CD4-positive, alpha-beta T cell treated with Interleukin-4 for 4 hours (primary cell): ENCODE measurements around the gene DNM2.
"Not testable (repeated sequence)": the region's sequence is repeated elsewhere in the genome, so short reads cannot be mapped to it uniquely, and the experiment has no call there.

Source experiments
- DNase-seq: peaks from one replicate; pipeline ENCODE4 v3.0.0-alpha.2; 2020

DNM2 gene

DNA sequence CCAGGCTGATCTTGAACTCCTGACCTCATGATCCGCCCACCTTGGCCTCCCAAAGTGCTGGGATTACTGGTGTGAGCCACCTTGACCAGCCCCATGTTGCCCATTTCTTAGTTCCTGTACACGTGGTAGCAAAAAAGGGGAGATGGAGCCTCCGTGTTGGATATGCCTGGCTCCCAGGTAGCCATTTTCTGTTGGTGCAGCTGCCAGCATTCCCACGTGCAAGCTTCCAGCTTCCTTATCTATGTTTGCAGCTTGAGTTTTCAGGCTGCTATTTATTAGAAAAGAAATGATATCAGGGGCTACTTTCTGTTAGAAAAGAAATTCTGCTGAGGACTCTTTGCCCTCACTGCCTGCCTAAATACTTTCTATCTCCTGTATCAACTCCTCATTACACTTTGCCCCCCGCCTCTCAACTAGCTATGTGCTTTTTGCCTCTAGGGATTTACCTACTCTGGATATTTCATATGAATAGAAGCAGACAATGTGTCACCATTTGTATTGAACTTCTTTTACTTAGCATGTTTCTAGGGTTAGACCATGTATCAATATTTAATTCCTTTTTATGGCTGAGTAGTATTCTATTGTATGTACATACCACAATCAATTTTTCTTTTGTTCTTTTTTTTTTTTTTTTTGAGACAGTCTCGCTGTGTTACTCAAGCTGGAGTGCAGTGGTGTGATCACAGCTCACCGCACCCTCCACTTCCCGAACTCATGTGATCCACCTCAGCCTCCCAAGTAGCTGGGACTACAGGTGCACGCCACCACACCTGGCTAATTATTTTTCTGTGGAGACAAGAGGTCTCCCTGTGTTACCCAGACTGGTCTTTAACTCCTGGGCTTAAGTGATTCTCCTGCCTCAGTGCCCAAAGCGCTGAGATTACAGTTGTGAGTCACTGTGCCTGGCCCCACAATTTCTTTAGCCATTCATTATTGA is 121.5 kb downstream of the DNM2 start:
- DNase-seq: no peak

DNA sequence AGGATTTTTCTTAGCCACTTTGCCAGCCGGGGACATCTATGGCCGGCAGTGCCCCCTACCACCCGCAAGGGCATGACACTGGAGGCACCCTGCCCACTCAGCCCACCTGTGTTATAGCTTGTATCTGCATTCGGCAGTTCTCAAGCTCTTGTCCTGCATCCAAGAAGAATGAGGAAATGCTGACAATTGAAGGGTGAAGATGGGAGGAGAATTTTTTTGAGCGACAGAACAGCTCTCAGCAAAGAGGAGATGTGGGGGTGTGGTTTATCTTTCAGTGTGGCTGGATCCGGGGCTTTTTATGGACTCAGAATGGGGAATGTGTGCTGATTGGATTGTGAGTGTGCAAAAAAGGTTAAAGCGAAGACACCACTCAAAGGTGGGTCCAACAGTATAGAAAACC is 124.9 kb downstream of the DNM2 start:
- no peak for DNase-seq

DNA sequence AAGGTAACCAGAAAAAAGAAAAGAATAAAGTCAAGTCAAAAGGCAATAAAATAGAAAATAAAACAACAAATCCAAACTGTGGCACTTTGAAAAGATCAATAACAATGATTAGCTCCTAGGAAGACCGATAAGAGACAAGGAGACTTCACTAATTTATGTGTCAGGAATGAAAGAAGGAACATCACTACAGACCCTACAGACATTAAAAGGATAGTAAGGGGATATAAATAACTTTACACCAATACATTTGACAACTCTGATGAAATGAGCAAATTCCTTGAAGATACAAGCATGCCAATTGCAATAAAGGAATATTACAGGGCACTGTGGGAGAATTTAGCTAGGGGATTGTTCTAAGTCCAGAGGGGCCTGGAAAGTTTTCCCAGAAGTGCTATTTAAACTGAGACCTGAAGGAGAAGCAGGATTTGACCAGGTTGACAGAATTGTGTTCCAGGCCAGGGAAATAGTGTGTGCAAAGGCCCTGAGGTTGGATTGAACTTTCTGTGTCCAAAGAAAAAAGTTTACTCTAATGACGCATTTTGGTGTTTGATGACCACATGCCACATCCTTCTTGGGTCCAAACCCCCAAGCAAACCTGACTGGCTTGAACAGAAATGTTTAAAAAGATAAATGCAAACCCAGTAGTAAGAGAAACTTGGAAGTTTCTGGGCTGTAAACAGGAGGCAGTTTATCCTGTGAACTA is 128.8 kb downstream of the DNM2 start:
- DNase-seq: no peak

DNA sequence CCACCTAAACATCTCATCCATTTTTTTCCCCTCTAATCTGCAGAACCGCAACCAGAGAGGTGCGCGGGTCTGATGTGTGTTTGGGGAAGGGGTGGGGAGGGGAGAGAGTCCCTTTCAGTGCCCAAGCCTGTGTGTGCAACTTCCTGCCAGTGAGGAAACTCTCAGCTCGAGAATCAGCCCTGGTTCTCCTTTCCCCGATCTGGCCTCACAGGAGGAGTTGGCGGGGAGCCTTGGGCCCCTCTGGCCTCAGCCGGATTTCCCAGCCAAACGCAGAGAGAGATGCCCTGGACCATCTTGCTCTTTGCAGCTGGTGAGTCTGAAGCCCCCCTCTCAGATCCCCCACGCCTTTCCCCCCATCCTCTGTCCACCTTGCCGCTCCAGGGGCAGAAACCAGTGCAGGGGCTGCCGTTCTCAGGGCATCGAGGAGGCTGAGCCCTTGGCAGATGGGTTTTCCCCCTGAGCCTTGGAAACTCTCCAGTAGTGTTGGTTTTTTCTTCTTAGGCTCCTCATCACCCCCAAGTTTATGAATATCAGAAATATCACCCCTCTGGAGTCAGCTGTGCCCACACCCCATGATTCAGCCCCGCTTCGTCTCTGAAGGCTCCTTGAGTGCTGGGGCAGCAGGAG is 130.5 kb downstream of the DNM2 start, which contains the start of gene C19orf38:
TSS of gene C19orf38 (plus strand) at position 186 of the 627 bp plus-strand sequence. CDS start at position 280, 94 bp downstream.
- DNase-seq: no peak

DNA sequence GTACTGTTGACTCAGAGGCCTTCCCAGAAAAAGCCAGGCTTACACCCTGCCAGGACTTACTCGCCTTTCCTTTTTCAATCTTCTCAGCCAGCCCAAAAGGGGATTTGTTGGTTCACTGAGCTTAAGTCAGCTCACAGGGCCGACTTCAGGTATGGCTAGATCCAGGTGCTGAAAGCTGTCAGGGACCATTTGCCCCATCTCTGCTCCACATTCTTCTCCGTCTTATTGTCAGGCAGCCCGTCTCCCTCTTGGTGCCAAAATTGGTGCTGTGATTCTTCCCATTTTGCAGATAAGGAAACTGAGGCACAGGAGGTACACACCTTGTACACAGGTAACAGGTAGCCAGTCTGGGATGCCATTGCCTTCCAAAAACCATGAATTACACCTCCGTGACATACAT is 132.8 kb downstream of the DNM2 start:
- no peak for DNase-seq

DNA sequence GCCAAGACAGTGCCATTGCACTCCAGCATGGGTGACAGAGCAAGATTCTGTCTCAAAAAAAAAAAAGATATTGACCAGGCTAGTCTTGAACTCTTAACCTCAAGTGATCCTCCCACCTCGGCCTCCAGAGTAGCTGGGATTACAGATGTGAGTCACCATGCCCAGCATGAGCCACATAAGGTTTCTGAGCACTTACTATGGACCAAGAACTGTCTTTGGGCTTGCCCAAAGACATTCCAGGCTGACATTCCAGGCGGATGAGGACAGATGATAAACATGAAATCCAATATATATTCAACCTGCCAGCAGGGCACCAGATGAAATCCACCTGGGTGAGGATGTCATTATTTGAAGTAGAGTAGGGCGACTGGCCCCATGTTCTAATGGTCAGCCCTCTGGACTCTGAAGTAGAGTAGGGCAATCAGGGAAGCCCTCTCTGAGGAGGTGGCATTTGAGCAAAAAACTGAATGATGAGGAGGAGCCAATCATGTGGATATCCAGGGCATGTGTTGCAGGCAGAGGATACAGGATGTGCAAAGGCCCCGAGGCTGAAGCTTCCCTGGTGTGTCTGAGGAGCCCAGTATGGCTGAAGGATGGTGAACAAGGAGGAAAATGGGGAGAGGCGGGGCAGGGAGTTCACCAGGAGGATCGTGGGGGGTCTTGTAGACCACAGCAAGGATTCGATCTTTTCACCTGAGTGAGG is 134.4 kb downstream of the DNM2 start:
- DNase-seq: no peak

DNA sequence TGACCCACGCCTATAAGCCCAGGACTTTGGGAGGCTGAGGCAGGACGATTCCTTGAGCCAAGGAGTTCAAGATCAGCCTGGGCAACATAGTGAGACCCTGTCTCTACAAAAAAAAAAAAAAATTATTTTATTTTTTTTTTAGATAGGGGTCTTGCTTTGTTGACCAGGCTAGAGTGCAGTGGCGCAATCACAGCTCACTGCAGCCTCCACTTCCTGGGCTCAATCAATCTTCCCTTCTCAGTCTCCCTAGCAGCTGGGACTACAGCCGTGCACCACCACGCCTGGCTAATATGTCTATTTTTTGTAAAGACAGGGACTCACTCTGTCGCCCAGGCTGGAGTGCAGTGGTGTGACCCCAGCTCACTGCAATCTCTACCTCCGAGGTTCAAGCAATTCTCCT is 135.1 kb downstream of the DNM2 start:
- DNase-seq: no peak

DNA sequence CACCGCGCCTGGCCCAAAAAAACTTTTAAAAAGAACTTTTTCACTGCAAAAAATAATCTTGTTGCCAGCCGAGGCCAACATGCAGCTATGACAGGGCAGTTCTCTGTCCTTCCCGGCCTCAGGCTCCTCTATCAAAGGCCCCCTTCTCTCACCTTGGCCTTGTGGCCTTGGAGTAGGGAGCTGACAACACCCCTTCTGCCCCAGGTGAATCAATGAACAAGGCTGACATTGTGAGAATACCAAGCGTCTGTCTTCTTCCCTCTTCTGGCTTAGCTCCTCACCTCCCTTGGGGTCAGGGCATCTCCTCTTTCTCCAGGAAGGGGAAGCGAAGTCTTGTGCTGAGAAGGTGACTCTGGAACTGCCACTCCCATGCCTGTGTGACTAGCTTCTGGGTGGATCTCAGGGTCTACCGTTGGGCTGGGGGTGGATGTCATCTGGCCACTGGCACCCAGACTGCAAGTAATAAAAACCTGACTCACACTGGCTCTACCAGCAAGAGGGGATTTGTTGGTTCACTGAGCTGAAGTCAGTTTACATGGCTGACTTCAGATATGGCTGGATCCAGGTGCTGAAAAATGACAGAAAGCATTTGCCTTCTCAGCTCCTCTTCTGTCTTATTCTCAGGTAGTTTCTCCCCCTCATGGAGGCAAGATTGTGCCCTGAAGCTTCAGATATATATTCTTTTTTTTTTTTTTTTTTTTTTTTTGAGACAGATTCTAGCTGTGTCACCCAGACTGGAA is 136.6 kb downstream of the DNM2 start:
- DNase-seq: no peak

DNA sequence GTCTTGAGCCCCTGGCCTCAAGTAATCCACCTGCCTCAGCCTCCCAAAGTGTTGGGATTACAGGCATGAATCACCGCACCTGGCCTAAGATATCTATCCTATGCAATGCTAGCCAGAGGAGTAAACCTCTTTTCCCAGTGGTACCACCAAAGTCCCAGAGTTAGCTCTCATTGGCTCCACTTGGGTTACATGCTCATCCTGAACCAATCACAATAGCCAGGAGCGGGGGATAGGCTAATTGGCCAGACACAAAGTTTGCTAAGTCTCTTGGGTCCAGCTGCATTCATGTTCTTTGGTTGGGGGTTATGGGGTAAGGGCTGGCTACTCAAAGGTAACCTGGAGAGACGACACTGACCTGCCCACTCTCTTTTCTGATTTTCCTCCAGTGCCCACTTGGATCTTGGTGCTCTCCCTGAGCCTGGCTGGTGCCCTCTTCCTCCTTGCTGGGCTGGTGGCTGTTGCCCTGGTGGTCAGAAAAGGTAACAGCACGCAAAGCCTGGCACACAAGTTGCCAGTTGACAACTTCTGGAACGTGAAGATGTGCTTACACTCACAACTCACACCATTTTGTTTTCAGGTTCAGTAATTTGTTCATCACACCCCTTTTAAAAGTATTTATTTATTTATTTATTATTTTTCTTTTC is 138.1 kb downstream of the DNM2 start:
- DNase-seq: peak; percentile 24

DNA sequence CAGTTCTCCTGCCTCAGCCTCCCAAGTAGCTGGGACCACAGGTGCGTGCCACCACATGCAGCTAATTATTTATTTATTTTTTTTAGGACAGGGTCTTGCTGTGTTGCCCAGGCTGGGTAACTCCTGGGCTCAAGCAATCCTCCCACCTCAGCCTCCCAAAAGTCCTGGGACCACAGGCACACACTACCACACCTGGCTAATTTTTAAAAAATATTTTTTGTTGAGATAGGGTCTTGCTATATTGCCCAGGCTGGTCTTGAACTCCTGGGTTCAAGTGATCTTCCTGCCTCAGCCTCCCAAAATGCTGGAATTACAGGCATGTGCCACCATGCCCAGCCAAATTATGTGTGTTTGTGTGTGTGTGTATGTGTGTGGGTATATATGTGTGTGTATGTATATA is 139.0 kb downstream of the DNM2 start:
- DNase-seq: not testable (repeated sequence)

DNA sequence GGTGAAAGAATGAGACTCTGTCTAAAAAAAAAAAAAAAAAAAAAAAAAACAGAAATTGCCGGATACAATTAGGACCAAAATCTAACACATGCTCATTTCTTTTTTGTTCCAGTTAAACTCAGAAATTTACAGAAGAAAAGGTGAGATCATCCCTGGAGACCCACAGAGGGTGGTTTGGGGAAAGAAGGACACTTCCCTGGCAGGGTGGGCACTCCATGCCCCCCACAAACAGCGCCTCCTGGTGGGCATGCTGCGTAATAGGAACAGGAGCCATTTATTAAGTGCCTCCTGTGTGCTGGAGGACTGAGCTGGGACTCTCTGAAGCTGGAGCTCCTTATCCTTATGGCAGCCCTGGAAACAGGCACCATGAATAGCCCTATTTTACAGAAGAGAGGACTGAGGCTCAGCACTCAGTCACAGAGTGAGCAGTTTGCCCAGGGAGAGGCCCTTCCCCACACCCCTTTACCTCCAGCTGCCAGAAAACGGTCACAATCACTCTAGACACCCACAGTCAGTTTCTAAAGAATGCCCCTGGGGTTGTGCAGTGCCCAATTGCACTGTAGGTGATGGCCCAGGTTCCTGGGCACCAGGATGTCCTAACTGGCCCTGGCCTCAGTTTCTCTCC is 140.4 kb downstream of the DNM2 start:
- peak; percentile 29 for DNase-seq

DNA sequence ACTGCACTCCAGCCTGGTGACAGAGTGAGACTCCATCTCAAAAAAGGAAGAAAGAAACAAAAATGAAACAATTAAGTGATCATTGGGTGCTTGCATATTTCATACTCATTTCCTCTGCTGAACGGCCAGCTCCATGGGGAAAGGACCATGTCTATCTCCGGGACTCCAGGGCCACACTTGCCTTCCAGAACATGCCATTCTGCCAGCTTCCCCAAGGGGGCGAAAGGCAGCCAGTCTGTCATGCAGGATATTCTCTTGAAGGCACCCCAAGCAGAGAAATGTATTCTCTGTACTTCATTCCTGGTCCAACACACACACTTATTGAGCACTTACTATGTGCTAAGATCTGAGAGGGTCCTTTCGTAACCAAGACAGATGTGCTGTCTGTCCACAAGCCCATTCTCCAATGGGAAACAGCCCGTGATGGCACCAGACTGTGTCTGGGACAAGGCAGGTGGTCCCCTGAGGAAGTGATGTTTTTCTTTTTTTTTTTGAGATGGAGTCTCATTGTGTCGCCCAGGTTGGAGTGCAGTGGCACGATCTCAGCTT is 143.3 kb downstream of the DNM2 start:
- peak; percentile 27 for DNase-seq

DNA sequence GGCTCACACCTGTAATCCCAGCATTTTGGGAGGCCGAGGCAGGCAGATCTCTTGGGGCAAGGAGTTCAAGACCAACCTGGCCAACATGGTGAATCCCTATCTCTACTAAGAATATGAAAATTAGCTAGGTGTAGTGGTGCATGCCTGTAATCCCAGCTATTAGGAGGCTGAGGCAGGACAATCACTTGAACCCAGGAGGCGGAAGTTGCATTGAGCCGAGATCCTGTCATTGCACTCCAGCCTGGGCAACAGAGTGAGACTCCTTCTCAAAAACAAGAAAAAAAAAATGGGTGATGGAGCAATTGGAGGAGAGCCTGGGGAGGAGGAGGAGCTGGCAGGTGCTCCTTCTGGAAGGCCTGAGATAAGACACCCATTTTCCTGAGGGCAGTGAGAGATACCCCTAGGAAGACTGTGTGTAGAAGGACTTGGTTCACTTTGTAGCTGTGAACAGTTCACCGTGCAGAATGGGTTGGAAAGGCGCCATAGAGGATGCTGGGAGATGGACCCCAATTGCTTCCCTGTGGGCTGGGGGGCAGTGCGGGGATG is 144.8 kb downstream of the DNM2 start:
- no peak for DNase-seq

DNA sequence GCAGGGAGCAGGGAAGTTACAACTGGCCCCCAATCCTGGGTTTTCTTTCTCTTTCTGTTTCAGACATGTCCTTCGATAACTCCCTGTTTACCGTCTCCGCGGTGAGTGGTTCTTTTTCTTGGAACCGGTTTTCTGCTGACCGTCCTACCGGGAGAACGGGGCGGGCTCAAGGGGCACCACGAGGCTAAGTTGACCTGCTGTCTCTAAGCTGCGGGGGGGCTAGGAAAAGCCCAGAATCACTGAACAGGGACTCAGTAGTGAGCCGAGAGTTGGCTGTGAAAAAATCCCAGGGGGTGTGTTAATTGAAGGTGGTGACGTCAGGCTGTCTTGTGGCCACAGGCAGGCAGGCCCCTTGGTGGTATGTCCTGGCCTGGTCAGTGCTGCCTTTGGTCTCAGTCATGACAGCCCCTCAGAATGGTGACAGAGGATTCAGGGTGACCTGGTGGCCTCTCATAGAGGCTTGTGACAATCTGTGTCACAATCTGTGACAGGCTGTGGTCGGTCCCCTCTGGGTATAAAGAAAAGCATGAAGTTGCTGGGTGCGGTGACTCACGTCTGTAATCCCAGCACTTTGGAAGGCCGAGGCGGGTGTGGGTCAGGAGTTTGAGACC is 145.3 kb downstream of the DNM2 start:
- DNase-seq: no peak

DNA sequence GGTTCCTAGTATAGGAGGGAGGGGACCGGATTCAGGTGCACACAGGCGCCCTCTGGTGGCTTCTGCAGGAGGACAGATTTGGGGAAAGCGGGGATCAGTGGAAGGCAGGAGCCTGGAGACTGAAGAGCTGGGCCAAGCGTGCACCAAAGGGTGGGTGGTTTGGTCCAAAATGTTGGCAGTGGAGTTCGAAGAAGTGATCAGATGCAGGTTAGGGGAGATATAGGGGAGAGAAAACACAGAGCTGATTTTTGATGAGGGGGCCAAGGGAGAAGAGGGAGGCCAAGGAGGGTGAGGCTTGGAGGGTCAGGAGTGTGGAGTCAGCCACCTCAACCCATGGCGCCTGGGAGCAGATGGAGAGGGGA is 146.6 kb downstream of the DNM2 start:
- peak; percentile 74 for DNase-seq

DNA sequence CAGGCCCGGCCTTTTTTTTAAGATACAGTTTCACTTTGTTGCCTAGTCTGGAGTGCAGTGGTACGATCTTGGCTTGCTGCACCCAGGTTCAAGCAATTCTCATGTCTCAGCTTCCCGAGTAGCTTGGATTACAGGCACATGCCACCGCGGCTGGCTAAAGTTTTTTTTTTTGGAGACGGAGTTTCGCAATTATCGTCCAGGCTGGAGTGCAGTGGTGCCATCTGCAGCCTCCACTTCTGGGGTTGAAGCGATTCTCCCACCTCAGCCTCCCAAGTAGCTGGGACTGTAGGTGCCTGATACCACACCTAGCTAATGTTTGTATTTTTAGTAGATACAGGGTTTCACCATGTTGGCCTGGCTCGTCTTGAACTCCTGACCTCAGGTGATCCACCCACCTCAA is 148.6 kb downstream of the DNM2 start:
- no peak for DNase-seq

DNA sequence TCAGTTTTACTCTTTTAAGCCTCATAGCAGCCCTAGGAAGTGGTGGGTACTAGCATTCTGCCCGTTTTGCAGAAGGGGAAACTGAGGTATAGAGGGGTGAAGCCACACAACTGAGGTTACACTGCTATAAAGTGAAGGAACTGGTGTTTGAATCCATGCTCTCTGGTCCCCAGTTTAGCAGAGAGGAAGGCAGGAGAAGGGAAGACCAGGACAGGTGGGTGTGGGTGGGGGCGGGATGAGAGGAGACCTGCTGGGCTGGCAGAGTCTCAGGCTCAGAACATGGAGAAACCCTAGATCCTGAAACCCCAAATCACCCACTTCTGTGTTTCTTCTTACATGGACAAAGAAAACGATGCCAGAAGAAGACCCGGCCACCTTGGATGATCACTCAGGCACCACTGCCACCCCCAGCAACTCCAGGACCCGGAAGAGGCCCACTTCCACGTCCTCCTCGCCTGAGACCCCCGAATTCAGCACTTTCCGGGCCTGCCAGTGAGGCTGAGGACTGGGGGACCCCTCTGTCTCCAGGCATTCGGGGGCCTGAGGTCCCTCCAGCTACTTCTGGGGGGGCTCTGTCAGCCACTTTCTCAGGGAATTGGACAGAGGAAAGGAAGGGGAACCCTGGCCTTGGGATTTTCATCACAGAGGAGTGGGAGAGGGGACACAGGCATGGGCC is 151.1 kb downstream of the DNM2 start:
- DNase-seq: no peak

DNA sequence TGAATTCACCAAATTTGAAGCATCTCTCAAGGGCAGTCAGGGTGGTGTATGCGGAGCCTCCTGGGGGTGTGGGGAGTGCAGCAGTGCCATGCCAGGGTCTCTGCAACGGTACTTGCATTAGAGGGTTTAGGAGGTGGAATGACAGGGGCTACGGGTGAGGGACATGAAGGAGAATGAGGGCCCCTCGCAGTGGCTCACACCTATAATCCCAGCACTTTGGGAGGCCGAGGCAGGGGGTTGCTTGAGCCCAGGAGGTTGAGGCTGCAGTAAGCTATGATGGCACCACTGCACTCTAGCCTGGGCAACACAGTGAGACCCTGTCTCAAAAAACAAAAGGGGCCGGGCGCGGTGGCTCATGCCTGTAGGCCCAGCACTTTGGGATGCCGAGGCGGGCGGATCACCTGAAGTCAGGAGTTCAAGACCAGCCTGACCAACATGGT is 152.0 kb downstream of the DNM2 start:
- DNase-seq: not testable (repeated sequence)

DNA sequence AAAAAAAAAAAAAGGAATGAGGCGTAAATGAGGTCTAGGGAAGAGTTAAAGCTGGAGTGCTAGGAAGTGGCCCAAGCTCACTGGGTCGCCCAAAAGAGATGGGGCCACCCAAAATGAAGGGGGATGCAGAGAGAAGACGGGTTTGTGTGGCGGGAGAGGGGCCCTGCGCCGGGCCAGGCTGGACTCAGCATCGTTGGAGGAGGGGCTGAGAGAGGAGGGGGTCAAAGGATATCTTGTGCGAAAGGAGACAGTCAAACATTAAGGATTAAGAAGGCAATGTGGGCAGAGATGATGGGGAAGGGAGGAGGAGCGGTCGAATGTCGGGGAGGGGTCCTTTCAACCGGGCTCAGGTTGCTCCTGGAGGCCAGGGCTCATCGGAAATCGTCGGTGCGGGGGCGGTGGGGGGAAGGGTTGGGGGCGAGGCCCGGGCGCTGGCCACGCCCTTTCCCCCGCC is 152.6 kb downstream of the DNM2 start:
- no peak for DNase-seq
